Skeletal muscle cell (primary cell): ENCODE results near the gene ZWILCH.
"Not testable (repeated sequence)": the region's sequence is repeated elsewhere in the genome, so short reads cannot be mapped to it uniquely, and the experiment has no call there.

ENCODE experiments used
- DNase-seq: peaks from one replicate; pipeline ENCODE4 v3.0.0-alpha.2; 2010; ENCODE audit warnings: low read depth
- H3K4me3 ChIP-seq: 2 replicates; pipeline ENCODE4 v1.5.1; 2011; ENCODE audit warnings: low read depth, mild to moderate bottlenecking, control low read depth, low read length, moderate library complexity

Gene ZWILCH

DNA sequence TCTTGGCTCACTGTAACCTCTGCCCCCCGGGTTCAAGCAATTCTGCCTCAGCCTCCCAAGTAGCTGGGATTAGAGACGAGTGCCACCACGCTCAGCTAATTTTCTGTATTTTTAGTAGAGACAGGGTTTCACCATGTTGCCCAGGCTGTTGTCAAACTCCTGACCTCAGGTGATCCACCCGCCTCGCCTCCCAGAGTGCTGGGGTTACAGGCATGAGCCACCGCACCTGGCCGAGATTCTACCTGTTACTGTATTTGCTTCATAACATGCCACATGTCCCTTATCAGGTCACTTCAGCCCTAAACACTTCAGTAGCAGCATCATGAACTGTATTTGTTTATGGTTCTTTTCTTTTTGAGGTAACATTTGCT, 68.2 kb downstream of the ZWILCH start:
- no peak overlapping the region for H3K4me3 ChIP-seq
- no peak for DNase-seq

DNA sequence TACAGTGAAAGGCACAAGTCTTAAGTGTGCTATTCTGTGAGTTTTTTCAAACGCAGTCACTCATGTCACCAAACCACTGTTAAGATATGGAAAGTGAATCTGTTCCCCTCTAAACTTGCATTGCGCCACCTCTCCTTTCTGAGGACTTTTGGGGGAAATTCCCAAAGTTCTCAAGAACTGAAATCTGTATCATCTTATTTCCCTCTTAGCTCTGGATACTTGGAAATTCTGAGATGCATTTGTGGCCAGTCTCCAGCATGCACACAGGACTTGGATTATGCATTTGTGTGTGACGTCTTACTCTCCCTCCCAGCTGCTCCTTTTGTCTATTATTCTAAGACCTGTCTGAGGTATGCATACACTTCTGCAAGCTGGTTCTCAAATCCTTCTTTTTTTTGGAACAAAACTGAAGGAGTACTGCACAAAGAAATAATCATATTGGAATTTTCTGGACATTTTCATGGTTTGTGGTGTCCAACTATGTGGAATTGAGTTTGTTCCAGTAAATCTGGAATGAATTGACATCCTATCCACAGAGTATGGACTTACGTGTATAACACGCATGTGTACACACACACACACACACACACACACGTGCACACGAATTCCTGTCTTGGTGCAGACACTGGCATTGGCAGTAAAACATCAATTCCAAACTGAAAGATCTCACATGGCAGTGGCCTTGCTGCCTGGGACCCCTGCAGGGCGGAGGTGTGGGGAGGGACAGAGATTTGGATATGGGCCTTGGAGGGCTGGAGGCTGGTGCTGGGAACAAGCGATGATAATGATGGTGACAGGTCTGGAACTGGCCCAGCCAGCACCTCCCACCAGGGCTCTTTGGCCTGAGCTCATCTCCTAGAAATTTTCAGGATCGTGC, 68.8 kb downstream of the ZWILCH start:
- no peak overlapping the region for H3K4me3 ChIP-seq
- DNase-seq: no peak

DNA sequence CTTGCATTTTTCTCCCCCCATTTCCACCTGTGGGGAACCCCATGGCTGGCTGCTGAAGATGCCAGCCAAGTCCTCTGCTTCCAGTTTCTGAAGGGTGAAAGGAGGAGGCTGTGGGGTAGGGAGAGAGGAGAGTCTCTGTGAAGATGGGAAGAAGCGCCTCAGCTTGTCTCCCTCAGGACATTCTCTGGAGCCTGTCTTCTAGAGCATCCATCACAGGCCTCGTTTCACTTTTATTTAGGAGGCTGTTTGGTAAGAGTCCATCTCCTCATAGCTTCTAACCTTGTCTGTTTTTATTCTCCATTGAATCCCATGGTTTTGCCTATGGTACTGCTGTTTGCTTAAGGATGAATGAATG, 69.4 kb downstream of the ZWILCH start:
- no peak for DNase-seq
- H3K4me3 ChIP-seq: no peak overlapping the region

DNA sequence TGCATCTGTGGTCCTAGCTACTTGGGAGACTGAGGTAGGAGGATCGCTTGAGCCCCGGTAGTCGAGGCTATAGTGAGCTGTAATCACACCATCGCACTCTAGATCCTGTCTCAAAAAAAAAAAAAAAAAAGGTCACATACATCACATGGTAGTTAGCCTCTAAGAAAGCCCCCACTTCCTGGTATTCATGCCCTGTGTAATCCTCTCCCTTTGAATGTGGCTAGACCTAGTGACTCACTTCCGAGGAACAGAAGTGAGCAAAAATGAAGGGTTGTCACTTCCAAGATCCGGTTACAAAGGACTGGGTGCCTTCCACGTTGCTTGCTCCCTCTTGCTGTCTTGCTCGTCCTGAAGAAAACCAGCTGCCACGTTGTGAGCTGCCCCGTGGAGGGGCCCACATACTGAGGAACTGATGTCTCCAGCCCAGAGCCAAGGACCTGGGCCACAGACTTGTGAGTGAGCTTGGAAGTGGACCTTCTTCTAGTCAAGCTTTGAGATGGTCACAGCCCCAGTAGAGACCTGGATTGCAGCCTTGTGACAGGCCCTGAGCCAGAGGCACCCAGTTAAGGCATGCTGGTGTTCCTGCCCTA, 73.3 kb downstream of the ZWILCH start:
- no peak for DNase-seq
- no peak overlapping the region for H3K4me3 ChIP-seq

DNA sequence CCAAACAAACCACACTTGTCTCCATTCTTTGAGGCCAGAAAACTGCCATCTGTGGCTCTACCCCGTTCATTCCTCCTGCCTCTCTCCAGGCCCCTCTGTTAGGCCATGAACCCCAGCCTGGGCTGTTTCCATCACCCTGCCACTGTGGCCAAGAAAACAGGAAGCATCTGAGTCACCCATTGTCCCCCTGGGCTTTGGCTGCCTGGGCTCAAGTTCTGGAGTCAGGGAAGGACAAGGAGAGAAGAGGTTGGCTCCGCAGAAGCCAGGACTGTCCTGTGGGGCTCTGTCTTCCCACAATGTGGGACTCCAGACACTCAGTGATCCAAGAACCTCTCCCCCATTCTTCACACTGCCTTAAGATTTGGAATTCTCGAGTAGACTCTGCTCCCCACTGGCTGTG, 75.5 kb downstream of the ZWILCH start:
- no peak overlapping the region for H3K4me3 ChIP-seq
- DNase-seq: no peak

DNA sequence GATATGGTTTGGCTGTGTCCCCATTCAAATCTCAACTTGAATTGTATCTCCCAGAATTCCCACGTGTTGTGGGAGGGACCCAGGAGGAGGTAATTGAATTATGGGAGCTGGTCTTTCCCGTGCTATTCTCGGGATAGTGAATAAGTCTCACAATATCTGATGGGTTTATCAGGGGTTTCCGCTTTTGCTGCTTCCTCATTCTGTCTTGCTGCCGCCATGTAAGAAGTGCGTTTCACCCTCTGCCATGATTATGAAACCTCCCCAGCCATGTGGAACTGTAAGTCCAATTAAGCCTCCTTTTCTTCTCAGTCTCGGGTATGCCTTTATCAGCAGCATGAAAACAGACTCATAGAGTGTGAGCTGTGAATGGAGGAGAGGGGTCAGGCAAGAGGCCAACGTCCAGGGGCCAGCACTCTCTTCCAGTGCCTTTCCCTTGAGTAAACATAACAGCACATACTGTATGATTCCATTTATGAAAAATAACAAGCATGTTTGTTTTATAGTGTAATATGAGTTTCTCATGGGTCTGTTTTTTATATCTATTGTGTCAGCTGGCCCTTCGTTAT, 76.9 kb downstream of the ZWILCH start:
- no peak for DNase-seq
- no peak overlapping the region for H3K4me3 ChIP-seq

DNA sequence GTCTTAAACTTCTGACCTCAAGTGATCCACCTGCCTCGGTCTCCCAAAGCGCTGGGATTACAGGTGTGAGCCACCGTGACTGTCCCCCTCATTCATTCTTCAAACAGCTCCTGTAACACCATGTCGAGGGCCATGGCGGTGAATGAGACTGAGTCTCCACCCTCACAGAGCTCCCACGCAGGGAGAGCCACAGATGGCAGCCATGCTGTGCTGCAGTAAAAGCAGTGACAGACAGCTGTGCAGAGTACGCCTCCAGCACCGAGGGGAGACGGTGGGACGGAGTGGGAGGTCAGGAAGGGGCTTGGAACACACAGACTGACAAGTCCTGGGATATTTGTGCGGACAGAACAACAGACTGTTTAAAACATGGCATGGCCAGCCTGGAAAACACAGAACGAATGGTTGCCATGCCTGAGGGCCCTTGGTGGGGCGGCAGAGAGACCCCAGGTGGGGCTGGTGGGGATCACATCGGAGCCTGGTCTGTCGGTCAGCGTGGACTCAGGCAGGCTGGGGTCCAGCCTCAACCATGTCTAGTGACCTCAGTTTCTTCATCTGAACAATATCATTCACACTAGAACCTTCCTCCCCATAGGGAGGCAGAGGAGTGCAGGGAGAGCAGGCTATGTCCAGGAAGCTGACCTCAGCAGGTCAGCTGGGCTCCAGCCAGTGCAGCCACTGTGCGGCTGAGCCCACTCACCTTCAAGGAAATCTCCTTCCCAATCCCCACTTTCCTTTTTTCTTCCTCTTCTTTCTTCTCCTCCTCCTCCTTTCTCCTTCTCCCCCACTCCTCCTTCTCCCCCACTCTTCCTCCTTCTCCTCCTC, 81.2 kb downstream of the ZWILCH start:
- no peak overlapping the region for H3K4me3 ChIP-seq
- DNase-seq: no peak

DNA sequence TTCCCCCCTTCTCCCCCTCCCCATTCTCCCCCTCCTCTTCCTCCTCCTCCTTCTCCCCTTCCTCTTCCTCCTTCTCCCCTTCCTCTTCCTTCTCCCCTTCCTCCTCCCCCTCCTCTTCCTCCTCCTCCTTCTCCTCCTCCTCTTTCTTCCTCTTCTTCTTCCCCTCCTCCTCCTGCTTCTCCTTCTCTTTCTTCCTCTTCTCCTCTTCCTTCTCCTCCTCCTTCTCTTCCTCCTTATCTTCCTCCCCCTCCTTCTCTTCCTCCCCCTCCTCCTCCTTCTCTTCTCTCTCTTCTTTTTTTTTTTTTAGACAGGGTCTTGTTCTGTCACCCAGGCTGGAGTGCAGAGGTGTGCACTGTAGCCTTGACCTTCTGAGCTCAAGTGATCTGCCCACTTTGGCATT, 81.9 kb downstream of the ZWILCH start:
- no peak overlapping the region for H3K4me3 ChIP-seq
- DNase-seq: no peak

DNA sequence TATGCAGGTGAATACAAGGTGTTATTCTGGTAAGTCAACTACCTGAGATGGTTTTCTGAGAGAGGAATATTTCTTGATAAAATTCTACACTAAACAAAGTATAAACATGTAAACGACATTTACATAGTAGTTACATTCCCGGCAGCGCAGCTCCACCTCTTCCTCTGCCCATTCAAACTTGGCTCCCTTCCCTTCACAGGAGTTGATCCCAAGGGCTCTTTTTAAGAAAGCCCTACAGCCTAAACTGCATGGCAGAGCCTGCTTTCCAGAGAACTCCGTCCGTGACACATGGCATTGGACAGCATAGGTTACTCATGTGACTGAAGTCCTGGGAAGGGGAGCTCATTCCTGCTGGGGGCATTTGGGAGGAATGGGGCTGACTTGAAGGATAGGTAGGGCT, 82.6 kb downstream of the ZWILCH start:
- no peak overlapping the region for H3K4me3 ChIP-seq
- no peak for DNase-seq

DNA sequence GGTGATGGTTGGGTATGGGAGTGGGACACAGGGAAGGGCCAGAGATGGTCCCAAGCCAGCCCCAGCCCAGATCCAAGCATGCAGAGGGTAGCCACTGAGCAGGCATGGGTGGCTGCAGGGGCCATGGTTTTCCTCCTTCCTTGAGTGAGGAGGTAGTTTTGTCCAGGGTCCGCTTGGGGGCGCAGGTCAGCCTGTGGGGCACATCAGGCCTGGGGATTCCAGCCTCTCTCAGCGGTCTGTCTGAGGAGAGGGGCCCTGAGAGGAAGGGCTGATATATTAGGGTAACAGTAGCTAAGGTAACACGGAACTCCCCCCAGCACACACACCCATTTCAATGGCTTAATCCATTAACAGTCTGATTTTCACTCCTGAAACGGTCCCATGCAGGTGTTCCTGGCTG, 83.4 kb downstream of the ZWILCH start:
- no peak for DNase-seq
- no peak overlapping the region for H3K4me3 ChIP-seq

DNA sequence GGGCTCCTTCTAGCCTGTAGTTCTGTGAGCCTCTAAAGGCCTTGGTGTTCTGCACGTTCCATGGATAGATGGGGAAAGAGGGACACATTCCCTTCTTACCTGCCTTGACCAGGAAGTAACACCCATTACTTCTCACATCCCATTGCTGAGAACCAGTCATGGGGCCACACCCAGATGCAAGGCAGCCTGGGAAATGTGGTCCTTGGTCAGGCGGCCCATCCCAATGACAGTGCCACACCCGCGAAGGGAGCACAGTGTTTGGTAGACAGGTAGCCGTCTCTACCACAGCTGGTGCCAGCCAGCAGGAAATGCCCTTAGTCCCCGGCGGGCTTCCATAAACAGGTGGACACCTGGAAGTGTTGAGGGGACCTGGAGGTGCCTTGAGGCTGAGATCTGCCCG, 83.8 kb downstream of the ZWILCH start:
- no peak for DNase-seq
- H3K4me3 ChIP-seq: no peak overlapping the region

DNA sequence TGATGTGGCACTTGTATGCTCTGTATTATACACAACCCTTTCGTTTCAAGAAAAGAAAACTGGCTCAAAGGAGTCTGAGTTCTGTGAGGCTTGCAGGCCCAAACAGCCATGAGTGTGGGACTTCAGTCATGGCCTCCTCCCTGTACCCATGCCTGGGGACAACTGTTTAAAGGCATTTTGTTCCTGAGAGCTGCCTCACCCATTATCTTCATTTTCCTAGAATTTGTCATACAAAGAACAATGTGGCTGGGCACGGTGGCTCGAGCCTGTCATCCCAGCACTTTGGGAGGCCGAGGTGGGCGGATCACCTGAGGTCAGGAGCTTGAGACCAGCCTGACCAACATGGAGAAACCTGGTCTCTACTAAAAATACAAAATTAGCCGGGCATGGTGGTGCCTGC, 84.3 kb downstream of the ZWILCH start:
- DNase-seq, H3K4me3 ChIP-seq: not testable (repeated sequence)

DNA sequence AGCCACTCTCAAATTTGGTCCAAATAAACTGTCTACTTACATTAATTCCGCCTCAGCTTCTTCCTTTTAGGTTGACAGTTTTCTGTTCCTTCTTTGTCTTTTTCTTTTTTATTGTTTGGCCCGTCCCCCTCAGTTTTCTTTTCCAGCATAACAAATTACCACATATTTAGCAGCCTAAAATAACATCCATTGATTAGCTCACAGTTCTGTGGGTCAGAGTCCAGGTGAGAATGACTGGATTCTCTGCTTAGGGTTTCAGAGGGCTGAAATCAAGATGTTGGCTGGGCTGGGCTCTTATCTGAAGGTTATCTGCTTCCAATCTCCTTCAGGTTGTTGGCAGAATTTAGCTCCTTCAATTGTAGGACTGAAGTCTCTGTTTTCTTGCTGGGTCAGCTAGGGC, 85.3 kb downstream of the ZWILCH start:
- DNase-seq: no peak
- H3K4me3 ChIP-seq: no peak overlapping the region

DNA sequence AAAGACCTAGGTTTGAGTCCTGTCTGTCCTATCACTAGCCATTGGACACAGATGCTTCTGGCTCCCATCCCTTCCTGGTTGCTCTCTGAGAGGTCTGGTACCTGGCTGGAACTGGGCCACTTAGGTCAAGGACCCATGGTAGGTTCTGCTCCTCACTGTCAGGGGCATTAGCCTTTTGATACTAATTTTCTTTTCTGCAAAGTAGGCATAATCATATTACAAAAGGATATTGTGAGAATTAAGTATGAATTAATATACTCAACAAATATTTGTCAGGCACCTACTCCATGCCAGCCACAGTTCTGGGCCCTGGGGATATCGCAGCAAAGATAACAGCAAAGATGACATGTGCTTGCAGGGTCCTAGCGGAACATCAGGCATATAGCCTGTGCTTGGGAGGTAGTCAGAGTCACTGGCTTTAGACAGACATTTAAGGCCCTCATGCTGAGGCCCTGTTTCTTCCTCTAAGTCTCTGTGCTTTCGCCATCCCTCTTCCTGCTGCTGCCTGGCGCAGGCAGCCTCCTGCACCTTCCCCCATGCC, 86.3 kb downstream of the ZWILCH start:
- H3K4me3 ChIP-seq: no peak overlapping the region
- no peak for DNase-seq

DNA sequence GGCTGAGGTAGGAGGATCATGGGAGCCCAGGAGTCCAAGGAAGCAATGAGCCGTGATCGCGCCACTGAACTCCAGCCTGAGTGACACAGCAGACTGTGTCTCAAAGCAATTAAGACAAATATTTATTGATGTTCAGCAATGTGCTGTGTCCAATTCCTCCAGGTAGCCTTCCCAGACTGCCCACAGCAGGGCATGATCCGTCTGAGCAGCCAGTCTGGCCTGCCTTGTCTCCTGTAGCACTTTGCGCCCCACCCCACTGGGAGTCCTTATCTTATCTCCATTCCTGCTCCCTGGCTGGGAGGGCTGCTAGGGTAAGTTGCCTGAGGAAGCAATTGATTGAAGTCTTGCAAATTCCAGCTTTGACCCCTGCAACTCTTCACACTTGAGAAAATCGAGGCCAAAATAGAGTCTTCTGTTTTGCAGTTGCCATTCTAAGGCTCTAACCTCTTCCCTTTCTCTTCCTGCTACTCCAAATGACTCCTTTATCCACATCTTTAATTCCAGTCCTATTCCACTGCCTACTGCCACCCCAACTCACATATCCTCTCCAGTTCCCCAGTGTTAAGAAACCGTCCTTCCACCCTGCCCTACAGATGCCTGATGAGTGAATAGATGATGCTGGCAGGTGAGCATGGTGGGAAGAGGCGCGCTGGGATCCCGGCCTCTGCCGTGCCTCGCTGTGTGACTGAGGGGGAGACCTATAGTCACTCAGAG, 87.5 kb downstream of the ZWILCH start:
- no peak overlapping the region for H3K4me3 ChIP-seq

DNA sequence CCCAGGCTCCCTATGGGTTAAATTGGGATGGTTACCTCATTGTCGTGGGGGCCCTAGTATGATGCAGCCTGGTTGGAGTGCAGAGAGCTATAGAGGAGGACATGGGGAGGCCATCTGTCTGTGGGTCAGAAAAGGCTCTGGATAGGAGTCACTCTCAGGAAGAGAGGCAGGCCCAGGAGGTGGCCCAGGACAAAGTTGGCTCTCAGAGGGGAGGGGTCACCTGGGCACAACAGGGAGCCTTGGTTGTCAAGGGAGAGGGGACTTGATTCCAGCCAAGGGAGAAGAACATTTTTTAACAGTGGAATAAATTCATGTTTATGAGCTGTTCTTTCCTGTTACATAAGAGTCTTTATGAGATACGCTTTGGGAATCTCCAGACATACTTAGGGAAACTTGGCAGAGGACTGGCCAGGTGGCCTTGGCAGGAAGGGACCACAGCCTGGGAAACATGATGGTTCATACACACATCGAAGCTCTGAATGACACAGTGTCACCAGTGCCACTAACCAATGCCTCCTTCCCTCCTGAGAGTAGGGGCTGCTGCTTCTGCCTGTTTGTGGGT, 88.2 kb downstream of the ZWILCH start:
- no peak overlapping the region for H3K4me3 ChIP-seq
- DNase-seq: no peak

More for the DNA sequence above, 87.5 kb downstream of the ZWILCH start:
- no peak for DNase-seq

DNA sequence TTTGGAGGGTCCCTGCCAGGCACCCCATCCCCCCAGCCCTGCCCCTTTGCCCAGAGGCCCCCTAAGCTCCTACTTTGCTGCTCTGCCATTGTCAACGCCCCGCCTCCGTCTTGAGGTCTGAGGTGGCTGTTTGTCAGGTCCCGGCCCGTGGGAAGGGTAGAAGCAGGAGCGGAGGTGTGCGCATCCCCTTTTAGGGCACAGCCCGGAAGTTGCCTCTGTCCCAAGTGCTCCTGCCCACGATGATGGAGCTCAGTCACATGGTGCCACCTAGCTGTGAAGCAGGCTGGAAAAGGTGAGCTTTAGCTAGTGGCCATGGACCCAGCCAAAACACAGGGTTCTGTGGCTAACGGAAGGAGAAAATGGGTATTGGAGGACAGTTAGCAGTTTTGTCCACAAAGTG, 89.2 kb downstream of the ZWILCH start:
- no peak for DNase-seq
- H3K4me3 ChIP-seq: no peak overlapping the region

DNA sequence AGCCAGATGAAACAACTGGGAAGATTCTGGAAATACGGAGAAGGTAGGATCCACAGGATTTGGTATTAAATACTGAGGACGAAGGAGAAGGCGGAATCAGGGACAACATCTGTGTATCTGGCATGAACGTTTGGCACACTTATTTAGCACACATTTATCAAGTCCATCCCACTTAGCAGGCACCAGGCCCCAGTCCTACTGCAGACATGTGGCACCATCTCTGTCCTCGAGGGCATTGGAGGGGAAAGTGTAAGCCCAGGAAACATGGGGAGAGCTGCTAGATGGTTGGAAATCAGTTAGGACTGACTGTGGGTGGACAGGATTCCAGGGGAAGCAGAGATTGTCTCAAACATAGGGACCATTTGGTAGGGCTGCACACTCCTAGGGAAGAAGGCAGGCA, 89.7 kb downstream of the ZWILCH start:
- no peak for DNase-seq

DNA sequence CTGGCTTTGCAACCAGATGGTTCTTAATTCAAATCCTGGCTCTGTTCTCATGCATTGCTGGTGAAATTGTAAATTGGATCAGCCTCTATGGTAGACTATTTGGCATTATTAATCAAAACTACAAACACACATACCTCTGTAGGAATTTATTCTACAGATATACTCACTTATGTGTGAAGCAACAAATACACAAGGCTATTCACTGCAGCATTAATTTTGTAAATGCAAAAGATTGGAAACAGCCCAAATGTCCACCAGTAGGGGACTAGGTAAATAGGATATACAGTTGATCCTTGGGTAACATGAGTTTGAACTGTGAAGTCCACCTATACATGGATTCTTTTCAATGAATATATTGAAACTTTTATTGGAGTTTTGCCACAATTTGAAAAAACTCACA, 90.2 kb downstream of the ZWILCH start:
- H3K4me3 ChIP-seq: no peak overlapping the region
- DNase-seq: no peak

More for the DNA sequence above, 89.7 kb downstream of the ZWILCH start:
- H3K4me3 ChIP-seq: no peak overlapping the region
